Measurements from ENCODE around the gene SCYGR2.

DNA sequence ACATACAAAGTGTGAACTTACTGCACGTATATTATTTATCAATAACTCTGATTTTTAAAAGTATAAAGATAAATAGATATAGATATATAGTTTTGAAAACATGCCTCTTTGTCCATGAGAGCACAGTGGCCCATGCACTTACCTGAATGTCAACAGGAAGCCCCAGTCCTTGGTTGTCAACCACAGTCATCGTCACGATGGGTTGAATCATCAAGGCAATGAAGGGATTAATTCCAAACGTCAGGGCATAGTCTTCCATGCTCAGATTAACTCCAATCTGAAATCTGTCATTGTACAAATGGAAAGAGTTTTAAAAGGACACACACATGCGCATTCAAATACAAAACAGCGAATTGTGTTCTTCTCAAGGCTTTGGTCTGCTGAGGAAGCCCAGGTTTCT is 34.1 kb downstream of the SCYGR2 start:
- TF ChIP-seq POLR2A (IDR thresholded peaks at IDR 0.05; ENCODE audit: low read depth, low read length) (no peak), POLR2AphosphoS5 (IDR thresholded peaks at IDR 0.05; ENCODE audit: low read depth, low read length) (no peak)

Measured in GM12891 (cell line).